HCT116 (cell line): Measurements from ENCODE around the gene RAI1.

Source experiments
- EZH2 ChIP-seq: fragments of 200-600 bp; sonication (generic); IDR thresholded peaks from 2 replicates; pipeline ENCODE4 v1.6.1; 2017; ENCODE audit warnings: antibody characterized with exemption, mixed run types
- EZH2phosphoT487 ChIP-seq: fragments of 200-600 bp; IDR thresholded peaks from 2 replicates; pipeline ENCODE4 v1.6.1; 2018; ENCODE audit warnings: antibody characterized with exemption, borderline replicate concordance
- FOSL1 ChIP-seq: IDR thresholded peaks from 2 replicates; pipeline ENCODE4 v1.6.1; 2012; ENCODE audit warnings: low read depth
- POLR2A ChIP-seq: IDR thresholded peaks from 2 replicates; pipeline ENCODE4 v1.7.0; 2011; ENCODE audit warnings: borderline replicate concordance; ENCODE audit not compliant: insufficient read depth, insufficient read length; ENCODE audit errors: extremely low read depth
- RAD21 ChIP-seq: IDR thresholded peaks from 2 replicates; pipeline ENCODE4 v1.6.1; 2012; ENCODE audit warnings: low read depth, mild to moderate bottlenecking
- SP1 ChIP-seq: IDR thresholded peaks from 2 replicates; pipeline ENCODE4 v1.6.1; 2012; ENCODE audit warnings: low read depth
- TF ChIP-seq, protein P1 (sequence below): IDR thresholded peaks from 2 replicates; pipeline ENCODE4 v1.6.1; 2012; ENCODE audit warnings: low read depth
- TF ChIP-seq, protein P2 (sequence below), 3 experiments: fragments of 200-600 bp in 1 of 3; sonication (generic) in 1 of 3; IDR thresholded peaks in 2 of 3; conservative IDR thresholded peaks in 1 of 3; 2 replicates each; pipeline ENCODE4 v1.5.1; 2012 to 2017; ENCODE audit warnings: low read depth in 2 of 3, low read length in 2 of 3, antibody characterized with exemption in 1 of 3, borderline replicate concordance in 1 of 3, control low read depth in 1 of 3, mild to moderate bottlenecking in 1 of 3, mixed read lengths in 1 of 3, mixed run types in 1 of 3, moderate library complexity in 1 of 3; ENCODE audit not compliant: insufficient read depth in 1 of 3

DNA sequence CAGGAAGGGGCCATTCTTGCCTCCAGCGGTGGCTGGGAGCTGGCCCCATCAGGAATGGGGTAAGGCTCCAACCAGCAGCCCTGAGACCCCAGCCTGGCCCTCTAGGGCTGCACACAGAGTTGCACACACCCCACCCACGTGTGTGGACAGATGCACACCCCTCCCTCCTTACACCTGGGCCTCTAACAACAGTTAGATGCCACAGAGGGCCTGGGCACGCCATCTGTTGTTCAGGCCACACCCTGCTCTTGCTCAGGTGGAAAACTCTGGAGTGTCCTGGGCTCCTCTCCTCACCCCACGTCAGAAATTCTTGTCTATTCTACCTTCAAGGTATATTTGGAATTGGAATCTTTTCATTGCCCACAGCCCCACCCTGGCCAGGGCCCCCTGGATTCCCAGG is 13.3 kb upstream of the RAI1 start:
- no peak for TF ChIP-seq EZH2
- TF ChIP-seq EZH2phosphoT487: no peak
- no peak for TF ChIP-seq FOSL1
- no peak for TF ChIP-seq SP1
- TF ChIP-seq RAD21: no peak
- TF ChIP-seq, protein P1, sequence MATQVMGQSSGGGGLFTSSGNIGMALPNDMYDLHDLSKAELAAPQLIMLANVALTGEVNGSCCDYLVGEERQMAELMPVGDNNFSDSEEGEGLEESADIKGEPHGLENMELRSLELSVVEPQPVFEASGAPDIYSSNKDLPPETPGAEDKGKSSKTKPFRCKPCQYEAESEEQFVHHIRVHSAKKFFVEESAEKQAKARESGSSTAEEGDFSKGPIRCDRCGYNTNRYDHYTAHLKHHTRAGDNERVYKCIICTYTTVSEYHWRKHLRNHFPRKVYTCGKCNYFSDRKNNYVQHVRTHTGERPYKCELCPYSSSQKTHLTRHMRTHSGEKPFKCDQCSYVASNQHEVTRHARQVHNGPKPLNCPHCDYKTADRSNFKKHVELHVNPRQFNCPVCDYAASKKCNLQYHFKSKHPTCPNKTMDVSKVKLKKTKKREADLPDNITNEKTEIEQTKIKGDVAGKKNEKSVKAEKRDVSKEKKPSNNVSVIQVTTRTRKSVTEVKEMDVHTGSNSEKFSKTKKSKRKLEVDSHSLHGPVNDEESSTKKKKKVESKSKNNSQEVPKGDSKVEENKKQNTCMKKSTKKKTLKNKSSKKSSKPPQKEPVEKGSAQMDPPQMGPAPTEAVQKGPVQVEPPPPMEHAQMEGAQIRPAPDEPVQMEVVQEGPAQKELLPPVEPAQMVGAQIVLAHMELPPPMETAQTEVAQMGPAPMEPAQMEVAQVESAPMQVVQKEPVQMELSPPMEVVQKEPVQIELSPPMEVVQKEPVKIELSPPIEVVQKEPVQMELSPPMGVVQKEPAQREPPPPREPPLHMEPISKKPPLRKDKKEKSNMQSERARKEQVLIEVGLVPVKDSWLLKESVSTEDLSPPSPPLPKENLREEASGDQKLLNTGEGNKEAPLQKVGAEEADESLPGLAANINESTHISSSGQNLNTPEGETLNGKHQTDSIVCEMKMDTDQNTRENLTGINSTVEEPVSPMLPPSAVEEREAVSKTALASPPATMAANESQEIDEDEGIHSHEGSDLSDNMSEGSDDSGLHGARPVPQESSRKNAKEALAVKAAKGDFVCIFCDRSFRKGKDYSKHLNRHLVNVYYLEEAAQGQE: no peak
- TF ChIP-seq POLR2A: no peak
- TF ChIP-seq, protein P2, sequence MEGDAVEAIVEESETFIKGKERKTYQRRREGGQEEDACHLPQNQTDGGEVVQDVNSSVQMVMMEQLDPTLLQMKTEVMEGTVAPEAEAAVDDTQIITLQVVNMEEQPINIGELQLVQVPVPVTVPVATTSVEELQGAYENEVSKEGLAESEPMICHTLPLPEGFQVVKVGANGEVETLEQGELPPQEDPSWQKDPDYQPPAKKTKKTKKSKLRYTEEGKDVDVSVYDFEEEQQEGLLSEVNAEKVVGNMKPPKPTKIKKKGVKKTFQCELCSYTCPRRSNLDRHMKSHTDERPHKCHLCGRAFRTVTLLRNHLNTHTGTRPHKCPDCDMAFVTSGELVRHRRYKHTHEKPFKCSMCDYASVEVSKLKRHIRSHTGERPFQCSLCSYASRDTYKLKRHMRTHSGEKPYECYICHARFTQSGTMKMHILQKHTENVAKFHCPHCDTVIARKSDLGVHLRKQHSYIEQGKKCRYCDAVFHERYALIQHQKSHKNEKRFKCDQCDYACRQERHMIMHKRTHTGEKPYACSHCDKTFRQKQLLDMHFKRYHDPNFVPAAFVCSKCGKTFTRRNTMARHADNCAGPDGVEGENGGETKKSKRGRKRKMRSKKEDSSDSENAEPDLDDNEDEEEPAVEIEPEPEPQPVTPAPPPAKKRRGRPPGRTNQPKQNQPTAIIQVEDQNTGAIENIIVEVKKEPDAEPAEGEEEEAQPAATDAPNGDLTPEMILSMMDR (IDR thresholded peaks at IDR 0.05 in 2 of 3, conservative IDR thresholded peaks at IDR 0.05 in 1 of 3; ENCODE audit: borderline replicate concordance in 1 of 3, insufficient read depth in 1 of 3, low read depth in 2 of 3, low read length in 2 of 3): no peak
